ENCODE data around the gene SMPD4.
"Not testable (repeated sequence)": the region's sequence is repeated elsewhere in the genome, so short reads cannot be mapped to it uniquely, and the experiment has no call there.

DNA sequence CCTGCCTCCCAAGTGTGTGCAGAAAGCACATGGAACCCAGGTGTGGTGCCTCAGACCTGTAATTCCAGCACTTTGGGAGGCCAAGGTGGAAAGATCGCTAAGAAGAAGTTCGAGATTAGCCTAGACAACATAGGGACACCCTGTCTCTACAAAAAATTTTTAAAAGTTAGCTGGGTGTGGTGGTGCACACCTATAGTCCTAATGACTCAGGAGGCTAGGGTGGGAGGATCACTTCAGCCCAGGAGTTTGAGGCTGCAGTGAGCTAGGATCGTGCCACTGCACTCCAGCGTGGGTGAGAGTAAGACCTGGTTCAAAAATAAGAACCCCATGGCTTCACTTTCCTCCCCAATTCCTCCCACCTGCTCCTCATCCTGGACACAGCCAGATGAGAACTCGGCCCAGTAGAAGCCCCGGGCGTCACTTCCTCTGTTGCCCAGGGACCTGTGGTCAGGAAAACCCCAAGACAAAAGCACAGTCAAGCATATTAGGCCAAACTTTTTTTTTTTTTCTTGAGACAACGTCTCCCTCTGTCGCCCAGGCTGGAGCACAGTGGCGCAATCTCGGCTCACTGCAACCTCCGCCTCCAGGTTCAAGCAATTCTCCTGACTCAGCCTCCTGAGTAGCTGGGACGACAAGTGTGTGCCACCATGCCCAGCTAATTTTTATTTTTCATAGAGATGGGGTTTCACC lies 23.4 kb downstream of the SMPD4 start:
- TF ChIP-seq, protein P1, sequence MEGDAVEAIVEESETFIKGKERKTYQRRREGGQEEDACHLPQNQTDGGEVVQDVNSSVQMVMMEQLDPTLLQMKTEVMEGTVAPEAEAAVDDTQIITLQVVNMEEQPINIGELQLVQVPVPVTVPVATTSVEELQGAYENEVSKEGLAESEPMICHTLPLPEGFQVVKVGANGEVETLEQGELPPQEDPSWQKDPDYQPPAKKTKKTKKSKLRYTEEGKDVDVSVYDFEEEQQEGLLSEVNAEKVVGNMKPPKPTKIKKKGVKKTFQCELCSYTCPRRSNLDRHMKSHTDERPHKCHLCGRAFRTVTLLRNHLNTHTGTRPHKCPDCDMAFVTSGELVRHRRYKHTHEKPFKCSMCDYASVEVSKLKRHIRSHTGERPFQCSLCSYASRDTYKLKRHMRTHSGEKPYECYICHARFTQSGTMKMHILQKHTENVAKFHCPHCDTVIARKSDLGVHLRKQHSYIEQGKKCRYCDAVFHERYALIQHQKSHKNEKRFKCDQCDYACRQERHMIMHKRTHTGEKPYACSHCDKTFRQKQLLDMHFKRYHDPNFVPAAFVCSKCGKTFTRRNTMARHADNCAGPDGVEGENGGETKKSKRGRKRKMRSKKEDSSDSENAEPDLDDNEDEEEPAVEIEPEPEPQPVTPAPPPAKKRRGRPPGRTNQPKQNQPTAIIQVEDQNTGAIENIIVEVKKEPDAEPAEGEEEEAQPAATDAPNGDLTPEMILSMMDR (IDR thresholded peaks at IDR 0.05) = not testable (repeated sequence)
- TF ChIP-seq POLR2A (IDR thresholded peaks at IDR 0.05) = not testable (repeated sequence)

Data from esophagus squamous epithelium (tissue), 4 donors.